K562 (cell line): ENCODE results near the gene AGAP1. TPM values are rescaled to one million over a fixed set of nuclear protein-coding genes. Genes with fewer than 3 reads are reported as not detected.

Experiments
- ATAC-seq: fragments of 200-7000 bp; cut with Tn5 transposase; 3 replicates; pipeline ENCODE4 v1.9.1; 2020; ENCODE audit warnings: moderate library complexity
- BruUV-seq: library from RNA; stranded (reverse); fragments of 400-500 nt; replicated peaks from 2 replicates; lab custom pipeline; 2021; lab: Mats Ljungman, UMichigan
- CTCF ChIA-PET: fragments of 300-600 bp; formaldehyde crosslinking; extraction: SDS; loops from one replicate; lab custom pipeline; 2021; ENCODE audit warnings: low intra/inter-chr PET ratio; lab: Yijun Ruan, JAX
- POLR2A ChIA-PET: fragments of 300-600, 350-650 bp; sonication (Branson Sonifier 250); formaldehyde crosslinking; extraction: SDS; loops from one replicate; lab custom pipeline; 2021; ENCODE audit warnings: antibody characterized with exemption, inconsistent platforms; lab: Yijun Ruan, JAX
- DNase-seq, 4 experiments: peaks; one replicate each; pipeline versions ENCODE4 v3.0.0 to v3.0.0-alpha.2; 2011 to 2018; ENCODE audit warnings: low spot score in 3 of 4, mixed read lengths in 3 of 4; ENCODE audit errors: extremely low read depth in 1 of 4
- FAIRE-seq: peaks from 2 replicates; lab custom pipeline; 2011; peaks lifted over from hg19 to GRCh38; lab: Jason Lieb, UNC
- H2AFZ ChIP-seq: 2 replicates; pipeline ENCODE4 v1.6.0; 2011; ENCODE audit warnings: low read depth, low read length, control low read depth, inconsistent platforms
- H3K27ac ChIP-seq: fragments of 200-600 bp; 3 replicates; pipeline ENCODE4 v1.8.0; 2011; ENCODE audit warnings: low read depth, mild to moderate bottlenecking, control low read depth, inconsistent platforms, low read length, moderate library complexity, mixed read lengths; ENCODE audit errors: extremely low read depth
- H3K27me3 ChIP-seq, 2 experiments: fragments of 300-600 bp in 1 of 2; 2 replicates in 1 of 2; 3 replicates in 1 of 2; pipeline versions ENCODE4 v1.6.0 to v1.8.0; 2011; ENCODE audit warnings: inconsistent platforms in 2 of 2, low read length in 2 of 2, mild to moderate bottlenecking in 1 of 2, mixed read lengths in 1 of 2, moderate library complexity in 1 of 2; ENCODE audit not compliant: control insufficient read depth in 2 of 2, insufficient read depth in 2 of 2
- H3K36me3 ChIP-seq: fragments of 300-600 bp; 3 replicates; pipeline ENCODE4 v1.8.0; 2011; ENCODE audit warnings: mild to moderate bottlenecking, low read length, inconsistent platforms; ENCODE audit not compliant: control insufficient read depth, insufficient read depth
- H3K4me1 ChIP-seq, 2 experiments: fragments of 200-600 bp in 1 of 2; replicated peaks in 1 of 2; 2 replicates in 1 of 2; 3 replicates in 1 of 2; pipeline versions ENCODE4 v1.5.1 to v1.8.0; 2011; ENCODE audit warnings: inconsistent platforms in 2 of 2, low read length in 2 of 2, mild to moderate bottlenecking in 1 of 2, mixed read lengths in 1 of 2, moderate library complexity in 1 of 2; ENCODE audit not compliant: control insufficient read depth in 2 of 2, insufficient read depth in 2 of 2
- H3K4me2 ChIP-seq: 2 replicates; pipeline ENCODE4 v1.6.1; 2011; ENCODE audit warnings: low read length, control low read depth, inconsistent platforms, mixed read lengths; ENCODE audit not compliant: insufficient read depth
- H3K4me3 ChIP-seq: fragments of 200-600 bp; sonication (generic), shearing (Covaris generic); 2 replicates; pipeline ENCODE4 v1.5.1; 2016; ENCODE audit warnings: control low read depth, inconsistent platforms
- H3K79me2 ChIP-seq: fragments of 200-600 bp; 3 replicates; pipeline ENCODE4 v1.8.0; 2011; ENCODE audit warnings: low read length, inconsistent platforms; ENCODE audit not compliant: control insufficient read depth, insufficient read depth
- H3K9ac ChIP-seq, 2 experiments: 2 replicates each; pipeline versions ENCODE4 v1.6.0 to v1.6.1; 2011; ENCODE audit warnings: low read depth in 2 of 2, low read length in 2 of 2, control low read depth in 1 of 2, inconsistent platforms in 1 of 2, mild to moderate bottlenecking in 1 of 2, mixed read lengths in 1 of 2; ENCODE audit not compliant: insufficient read depth in 1 of 2
- H3K9me1 ChIP-seq: one replicate; pipeline ENCODE4 v1.6.0; 2011; ENCODE audit warnings: inconsistent platforms, mild to moderate bottlenecking, low read length, moderate library complexity; ENCODE audit not compliant: control insufficient read depth, insufficient read depth
- H3K9me3 ChIP-seq: replicated peaks from 2 replicates; pipeline ENCODE4 v1.5.1; 2011; ENCODE audit warnings: low read depth, low read length, inconsistent platforms; ENCODE audit not compliant: control insufficient read depth, insufficient read depth
- H4K20me1 ChIP-seq: replicated peaks from 2 replicates; pipeline ENCODE4 v1.6.1; 2011; ENCODE audit warnings: low read length, inconsistent platforms, mixed read lengths; ENCODE audit not compliant: control insufficient read depth, insufficient read depth
- ATF4 ChIP-seq: fragments of 450-650 bp; formaldehyde crosslinking; IDR thresholded peaks from 2 replicates; pipeline ENCODE4 v1.4.0; 2022; ENCODE audit warnings: mild to moderate bottlenecking, moderate library complexity
- ESRRB ChIP-seq: fragments of 250-450 bp; sonication (Bioruptor Pico); IDR thresholded peaks from 2 replicates; pipeline ENCODE4 v1.5.0; 2020; ENCODE audit warnings: mild to moderate bottlenecking, moderate library complexity, borderline replicate concordance
- ETV6 ChIP-seq, 3 experiments: fragments of 150-350 bp in 1 of 3; sonication (generic) in 1 of 3; formaldehyde crosslinking in 1 of 3; IDR thresholded peaks; 2 replicates each; pipeline versions ENCODE4 v1.6.1 to v1.8.0; 2014 to 2022; ENCODE audit warnings: borderline replicate concordance in 2 of 3, low read depth in 2 of 3, antibody characterized with exemption in 1 of 3, low read length in 1 of 3, mild to moderate bottlenecking in 1 of 3, missing genetic modification reagents in 1 of 3
- KAT2B ChIP-seq: IDR thresholded peaks from one replicate; pipeline ENCODE4 v1.6.1; 2012; ENCODE audit warnings: low read depth, mild to moderate bottlenecking, control low read depth, inconsistent platforms, low read length, moderate library complexity
- PML ChIP-seq: IDR thresholded peaks from 2 replicates; pipeline ENCODE4 v1.6.1; 2012; ENCODE audit warnings: low read length, inconsistent platforms
- ZBTB40 ChIP-seq, 2 experiments: fragments of 450-650 bp in 1 of 2; sonication (generic) in 1 of 2; formaldehyde crosslinking in 1 of 2; IDR thresholded peaks; 2 replicates each; pipeline versions ENCODE4 v1.7.1 to v1.9.0; 2016 to 2022; ENCODE audit warnings: inconsistent platforms in 1 of 2, mild to moderate bottlenecking in 1 of 2, missing genetic modification reagents in 1 of 2
- ZNF146 ChIP-seq: IDR thresholded peaks from one replicate; pipeline ENCODE4 v1.6.1; 2018; ENCODE audit warnings: missing compliant biosample characterization; ENCODE audit not compliant: unreplicated experiment
- ZNF764 ChIP-seq: fragments of 250-450 bp; sonication (Bioruptor Pico); IDR thresholded peaks from 2 replicates; pipeline ENCODE4 v1.4.0; 2020; ENCODE audit warnings: low read depth, mild to moderate bottlenecking, moderate library complexity
- WGBS: fragments of 100-300 bp; shearing (Covaris generic); methylation state at CpG from one replicate; pipeline ENCODE4 v1.1.6; 2016; ENCODE audit warnings: low coverage, mixed read lengths; ENCODE audit not compliant: insufficient coverage; ENCODE audit errors: missing lambda C conversion rate; 5-methylcytosine and 5-hydroxymethylcytosine counted together
- in situ Hi-C: fragments of 300-500 bp; cut with MboI; formaldehyde crosslinking; loops from 4 replicates; pipeline ENCODE4 v1.15.0; 2018; ENCODE audit warnings: inconsistent platforms, mixed read lengths
- intact Hi-C: fragments of 100-400 bp; cut with micrococcal nuclease; formaldehyde crosslinking; loops from 2 replicates; pipeline ENCODE4 v1.14.2; 2022
- polyA plus RNA-seq, 8 experiments: library from polyadenylated mRNA; depleted of rRNA in 4 of 8; stranded (reverse) in 5 of 8; unstranded in 3 of 8; fragments of >200 nt; fragmentation: Nextera tagmentation in 2 of 8; fragmentation: Illumina TruSeq in 1 of 8; extraction: Ambion mirVana in 2 of 8; extraction: Trizol in 1 of 8; gene quantifications; 2 replicates each; pipeline versions ENCODE4 v1.2.1 to v1.2.3, GENCODE V29; 2011 to 2014; ENCODE audit warnings: inconsistent platforms in 1 of 8, missing spikeins in 1 of 8
- total RNA-seq, 7 experiments: library from RNA; depleted of rRNA in 6 of 7; stranded (reverse); fragments of >200 nt in 6 of 7; fragmentation: Illumina TruSeq in 2 of 7; extraction: Trizol in 2 of 7; gene quantifications; 2 replicates each; pipeline versions ENCODE4 v1.2.1 to v1.2.3, GENCODE V29; 2011 to 2021; ENCODE audit warnings: low replicate concordance in 1 of 7

The AGAP1 gene
- total and polyA plus RNA-seq, 9 of the 15 experiments (the other 6 are each of a cell fraction or from before 2014, with no cell fraction given), result 1.3 to 24.0 (median 10.6) TPM

GRCh38 chr2:235580426-235581157 is 86.7 kb downstream of the AGAP1 start:
- intact Hi-C loops, result no loop called here
- H3K9me1 ChIP-seq, result peaks cover 3% of the 10 kb centered on the region
- H3K36me3 ChIP-seq, result no peaks in the 10 kb centered on the region
- ChIA-PET POLR2A (no interaction called here), CTCF (interaction anchor here (0.5 kb wide), 1 partner anchor 77 kb away, joined by 4 read pairs; no protein-coding TSS in a partner anchor)
- in situ Hi-C loops, result loop anchor here (10.0 kb wide), 2 partner anchors 146 to 446 kb away; no protein-coding TSS in a partner anchor
- H3K4me3 ChIP-seq, result no peak overlapping the region
- no peak overlapping the region for H3K4me2 ChIP-seq
- no peaks in the 10 kb centered on the region for H3K27me3 ChIP-seq
- no peak overlapping the region for H3K9ac ChIP-seq
- no peaks in the 10 kb centered on the region for H3K4me1 ChIP-seq
- no peaks in the 10 kb centered on the region for H3K9me3 ChIP-seq
- BruUV-seq, result no TSS peak
- H2AFZ ChIP-seq, result no peak overlapping the region
- FAIRE-seq (no peak), DNase-seq (no peak), ATAC-seq (no peak)
- 58% methylated on average over 4 of the region's 7 CpGs for WGBS
- peaks cover 15% of the 10 kb centered on the region for H4K20me1 ChIP-seq
- H3K79me2 ChIP-seq, result peaks cover 85% of the 10 kb centered on the region
- no peak overlapping the region for H3K27ac ChIP-seq
- TF ChIP-seq ETV6 (IDR thresholded peaks at IDR 0.05; ENCODE audit: borderline replicate concordance in 1 of 2, low read depth in 2 of 2, low read length in 1 of 2), result no peak
- no peak for TF ChIP-seq ETV6 (CRISPR knock-in tag; IDR thresholded peaks at IDR 0.05; ENCODE audit: borderline replicate concordance)
- no peak for TF ChIP-seq ESRRB (CRISPR knock-in tag)
- TF ChIP-seq ZBTB40 (IDR thresholded peaks at IDR 0.05), result no peak
- TF ChIP-seq ZBTB40 (CRISPR knock-in tag; IDR thresholded peaks at IDR 0.05), result no peak
- no peak for TF ChIP-seq ATF4
- TF ChIP-seq ZNF146 (CRISPR knock-in tag), result no peak
- TF ChIP-seq PML, result no peak
- TF ChIP-seq ZNF764 (CRISPR knock-in tag), result no peak
- no peak for TF ChIP-seq KAT2B
